ENCODE results near the gene RHBDL1.

RHBDL1 gene

GRCh38 chr16:722835-723633 is 47.6 kb downstream of the RHBDL1 start:
- DNase-seq, result no peak

- DNase-seq, result no peak
Observed at GRCh38 chr16:723695-724094, 48.2 kb downstream of the RHBDL1 start.

- no peak for DNase-seq
Observed at GRCh38 chr16:724188-725040, 48.9 kb downstream of the RHBDL1 start.

GRCh38 chr16:725041-725376 is 49.5 kb downstream of the RHBDL1 start:
- no peak for DNase-seq

GRCh38 chr16:725463-726187 is 50.2 kb downstream of the RHBDL1 start:
- DNase-seq, result no peak

GRCh38 chr16:726188-726437 is 50.6 kb downstream of the RHBDL1 start:
- no peak for DNase-seq

- DNase-seq, result no peak
Observed at GRCh38 chr16:726438-727290, 51.2 kb downstream of the RHBDL1 start, which contains the start of the genes CCDC78 and HAGHL. TSS of gene CCDC78 (minus strand) at chr16:726443. CDS start at chr16:726367, 76 bp downstream. TSS of gene HAGHL (plus strand) at chr16:727106. CDS start at chr16:727510, 404 bp downstream.

GRCh38 chr16:727291-727977 is 52.0 kb downstream of the RHBDL1 start:
- no peak for DNase-seq

All from cortex of kidney (tissue), 1 donor.